GM12874 (cell line): ENCODE data around the gene SLC38A8.

ENCODE experiments used
- CTCF ChIP-seq: IDR thresholded peaks from 2 replicates; pipeline ENCODE4 v1.5.1; 2011; ENCODE audit warnings: low read depth, mild to moderate bottlenecking, control low read depth, low read length, moderate library complexity; ENCODE audit not compliant: insufficient read depth

The SLC38A8 gene

GRCh38 chr16:84085773-84086172 is 43.2 kb upstream of the SLC38A8 start:
- TF ChIP-seq CTCF: no peak

GRCh38 chr16:84085271-84085667 is 42.7 kb upstream of the SLC38A8 start:
- no peak for TF ChIP-seq CTCF

DNA sequence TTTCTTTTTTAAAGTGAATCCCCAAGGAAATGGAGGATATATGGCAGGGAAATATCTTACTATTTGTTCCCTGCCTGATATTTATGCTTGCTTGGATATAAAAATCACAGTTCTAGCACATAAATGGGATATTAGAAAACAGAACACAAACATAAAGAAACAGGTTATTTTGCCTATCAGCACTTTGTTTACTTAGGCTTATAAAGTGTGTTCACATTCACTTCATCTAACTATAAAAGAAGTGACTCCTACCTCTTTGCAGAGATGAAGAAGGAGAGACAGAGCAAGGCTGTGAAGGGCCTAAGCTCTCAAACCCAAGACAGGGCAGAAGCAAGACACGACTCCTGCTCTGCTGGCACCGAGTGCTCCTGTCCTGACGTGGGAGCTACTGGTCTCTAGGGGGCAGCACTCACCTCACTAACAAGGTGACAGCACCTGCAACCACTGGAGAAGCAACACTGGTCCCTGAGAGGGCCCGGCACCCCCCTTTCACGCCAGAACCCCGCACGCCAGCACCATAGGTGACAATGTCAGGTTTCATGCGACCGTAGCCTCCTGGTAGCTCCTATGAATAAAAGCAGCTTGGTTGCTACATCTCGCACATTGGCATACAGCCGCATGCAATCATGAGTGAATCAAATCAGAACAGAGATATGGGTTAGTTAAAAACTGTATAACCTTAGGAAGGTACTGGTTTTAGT is 42.1 kb upstream of the SLC38A8 start:
- TF ChIP-seq CTCF: peak; percentile 86

DNA sequence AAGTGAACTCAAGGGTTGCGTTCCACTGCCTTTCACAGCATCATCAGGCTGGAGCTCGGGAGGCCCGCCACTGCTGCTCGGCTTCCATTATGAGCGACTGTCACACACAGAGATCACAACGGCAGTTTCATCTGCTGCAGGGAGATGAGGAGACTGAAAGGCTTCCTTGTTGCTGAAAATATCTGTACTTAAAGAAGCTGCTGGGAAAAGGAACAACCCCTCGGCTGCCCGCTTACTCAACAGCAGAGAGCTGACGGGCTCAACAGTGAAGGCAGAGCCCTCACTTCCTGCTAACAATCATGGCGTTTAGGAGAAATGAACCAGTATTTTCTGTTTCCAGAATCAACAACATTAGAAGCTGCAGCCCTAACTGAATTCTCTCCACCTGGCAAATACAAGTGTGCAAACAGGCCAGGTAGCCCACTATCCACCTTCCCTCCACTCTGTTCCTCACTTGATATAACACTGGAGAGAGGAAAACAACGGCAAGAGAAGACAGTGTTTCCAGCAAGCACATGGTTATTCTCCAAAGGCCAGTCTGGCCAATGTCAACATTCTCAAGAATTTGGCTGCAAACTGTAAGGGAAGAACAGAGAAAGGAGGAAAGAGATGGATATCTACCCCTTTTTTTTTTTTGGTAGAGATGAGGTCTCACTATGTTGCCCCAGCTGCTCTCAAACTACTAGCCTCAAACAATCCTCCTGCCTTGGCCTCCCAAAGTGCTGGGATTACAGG is 40.4 kb upstream of the SLC38A8 start:
- no peak for TF ChIP-seq CTCF

- TF ChIP-seq CTCF: no peak
Measured at GRCh38 chr16:84082110-84082509, 39.5 kb upstream of the SLC38A8 start.

GRCh38 chr16:84081446-84081989 is 38.9 kb upstream of the SLC38A8 start:
- TF ChIP-seq CTCF: no peak

- TF ChIP-seq CTCF: no peak
Measured at GRCh38 chr16:84080813-84081212, 38.2 kb upstream of the SLC38A8 start.
